KG1 (cell line): ENCODE measurements around the gene CABP5.

ENCODE experiments used
- DNase-seq: peaks from one replicate; lab custom pipeline; 2025; lab: John Stamatoyannopoulos, UW

Gene CABP5

GRCh38 chr19:48030073-48030472 is 13.8 kb downstream of the CABP5 start:
- DNase-seq, result no peak

DNA sequence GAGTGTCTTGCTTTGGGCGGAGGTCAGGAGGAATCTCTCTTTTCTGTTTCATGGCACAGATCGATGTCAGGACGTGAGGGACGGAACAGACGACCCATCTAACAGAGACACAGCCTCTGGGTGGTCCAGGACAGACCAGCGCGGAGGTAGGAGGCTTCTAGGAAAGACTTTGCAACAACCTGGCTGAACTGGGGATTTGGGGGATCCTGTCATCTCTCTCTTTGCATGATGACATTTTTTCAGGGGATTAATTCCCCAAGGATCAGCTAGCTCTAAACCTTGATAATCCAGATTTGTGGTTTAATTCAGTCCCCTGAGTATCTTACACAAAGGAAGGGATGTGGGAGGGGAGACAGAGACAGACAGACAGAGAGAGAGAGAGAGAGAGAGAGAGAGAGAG is 14.4 kb downstream of the CABP5 start:
- DNase-seq, result no peak

- no peak for DNase-seq
Observed at GRCh38 chr19:48025480-48025879, 18.4 kb downstream of the CABP5 start.

GRCh38 chr19:48023518-48023917 is 20.4 kb downstream of the CABP5 start:
- no peak for DNase-seq

- DNase-seq, result no peak
Observed at GRCh38 chr19:48023011-48023410, 20.9 kb downstream of the CABP5 start.

DNA sequence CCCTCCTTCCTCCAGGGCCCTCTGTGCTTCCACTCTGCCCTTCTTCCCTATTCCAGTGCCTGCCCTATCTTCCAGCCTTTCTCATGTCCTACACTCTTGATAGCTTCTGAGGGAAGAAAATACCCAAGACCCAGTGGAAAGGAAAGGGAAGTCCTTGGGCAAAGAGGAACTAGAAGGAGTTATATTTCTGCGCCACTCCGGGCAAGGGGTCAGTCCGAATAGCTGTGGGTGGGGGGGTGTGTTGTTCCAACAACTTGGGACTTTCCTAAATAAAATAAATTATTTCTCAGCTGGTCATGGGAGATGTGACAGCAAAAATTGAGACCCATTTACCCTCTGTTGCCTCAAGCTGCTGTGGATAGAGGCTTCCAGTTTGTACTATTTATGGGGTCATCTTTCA is 23.2 kb downstream of the CABP5 start:
- no peak for DNase-seq

- no peak for DNase-seq
Observed at GRCh38 chr19:48010932-48011758, 32.7 kb downstream of the CABP5 start.

DNA sequence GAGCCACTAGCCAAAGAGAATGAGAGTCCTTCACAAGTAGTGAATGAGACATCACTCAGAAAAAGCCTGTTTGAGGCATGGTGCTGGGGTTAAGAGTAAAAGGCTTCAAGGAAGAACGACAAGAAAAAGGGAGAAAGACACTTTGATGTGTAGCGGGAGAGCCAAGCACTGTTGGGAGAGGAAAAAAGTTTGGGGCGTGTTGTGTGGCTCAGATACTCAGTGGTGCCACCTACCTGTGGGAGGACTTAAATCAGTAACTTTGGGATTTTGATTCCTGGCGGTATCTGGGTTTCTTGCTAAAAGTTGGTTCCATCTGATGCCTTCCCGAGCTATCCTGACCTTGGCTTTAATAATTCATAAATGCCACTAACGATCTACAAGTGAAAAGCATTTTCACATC is 37.1 kb downstream of the CABP5 start:
- DNase-seq, result no peak

- DNase-seq, result no peak
Observed at GRCh38 chr19:48004236-48004635, 39.6 kb downstream of the CABP5 start.

- DNase-seq, result no peak
Observed at GRCh38 chr19:48000846-48001245, 43.0 kb downstream of the CABP5 start.

DNA sequence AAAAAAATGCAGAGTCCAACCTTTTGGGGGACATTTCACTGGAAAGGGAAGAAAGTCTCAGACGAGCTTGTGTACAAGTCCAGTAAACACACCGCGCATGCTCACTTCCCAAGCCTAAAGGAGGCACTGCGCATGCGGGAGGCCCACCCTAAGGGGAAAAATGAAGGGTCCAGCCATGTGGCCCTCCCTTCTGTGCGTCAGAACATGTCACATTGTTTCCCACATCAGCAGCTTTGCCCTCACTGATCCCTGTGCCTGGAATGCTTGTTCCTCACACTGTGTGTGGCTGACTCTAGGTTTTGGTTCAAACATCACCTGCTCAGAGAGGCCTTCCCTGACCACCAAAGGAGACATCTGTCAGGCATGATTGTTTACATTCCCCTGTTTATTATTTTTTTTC is 45.1 kb downstream of the CABP5 start:
- no peak for DNase-seq

DNA sequence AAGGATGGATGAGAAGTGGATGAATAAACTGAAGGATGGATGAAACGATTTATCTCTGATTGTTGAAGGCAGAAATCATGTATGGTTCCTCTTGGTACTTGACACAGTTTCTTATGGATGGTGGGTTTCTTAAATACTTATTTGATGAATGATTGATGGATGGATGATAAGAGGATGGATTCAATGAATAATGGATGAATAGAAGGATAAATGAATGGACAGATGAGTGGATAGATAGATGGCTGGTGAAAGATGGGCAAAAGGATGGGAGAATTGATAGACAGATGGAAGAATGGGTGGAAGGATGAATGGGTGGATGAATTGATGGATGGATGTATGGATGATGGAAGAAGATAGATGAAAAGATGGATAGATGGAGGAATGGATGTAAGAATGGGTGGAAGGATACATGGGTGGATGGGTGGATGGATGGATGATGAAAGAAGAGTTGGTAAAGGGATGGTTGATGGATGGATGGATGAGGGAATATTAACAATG is 47.6 kb downstream of the CABP5 start:
- DNase-seq, result no peak

DNA sequence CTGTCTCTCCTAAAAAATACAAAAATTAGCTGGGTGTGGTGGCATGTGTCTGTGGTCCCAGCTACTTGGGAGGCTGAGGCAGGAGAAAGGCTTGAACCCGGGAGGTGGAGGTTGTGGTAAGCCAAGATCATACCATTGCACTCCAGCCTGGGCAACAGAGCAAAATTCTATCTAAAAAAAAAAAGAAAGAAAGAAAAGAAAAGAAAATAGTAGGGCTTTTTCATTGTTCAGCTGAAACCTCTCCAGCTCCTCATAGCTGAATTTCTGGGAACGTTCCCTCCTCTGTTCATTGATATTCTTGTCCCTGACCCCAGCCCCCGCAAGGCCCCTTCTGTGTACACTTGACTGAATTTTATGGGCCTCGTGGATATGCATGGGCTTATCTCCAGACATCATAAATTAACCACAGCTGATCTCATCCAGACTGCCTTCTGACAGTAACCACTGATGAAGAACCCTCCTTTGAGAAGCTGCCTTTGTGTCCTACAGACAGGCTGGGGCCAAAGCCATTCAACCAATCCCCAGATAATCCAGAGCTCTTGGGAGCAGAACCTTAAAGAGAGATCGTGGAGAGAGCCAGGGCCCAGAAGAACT is 49.6 kb downstream of the CABP5 start, which contains the start of gene ELSPBP1:
Gene ELSPBP1 (plus strand): TSS at position 424 of the 594 bp plus-strand sequence. CDS start 14,036 bp downstream, outside the sequence.
- DNase-seq, result no peak

- no peak for DNase-seq
Observed at GRCh38 chr19:47992070-47992469, 51.8 kb downstream of the CABP5 start, which contains the start of gene BSPH1. Gene BSPH1 (minus strand): TSS chr19:47992170. CDS start chr19:47992081, 89 bp downstream.

DNA sequence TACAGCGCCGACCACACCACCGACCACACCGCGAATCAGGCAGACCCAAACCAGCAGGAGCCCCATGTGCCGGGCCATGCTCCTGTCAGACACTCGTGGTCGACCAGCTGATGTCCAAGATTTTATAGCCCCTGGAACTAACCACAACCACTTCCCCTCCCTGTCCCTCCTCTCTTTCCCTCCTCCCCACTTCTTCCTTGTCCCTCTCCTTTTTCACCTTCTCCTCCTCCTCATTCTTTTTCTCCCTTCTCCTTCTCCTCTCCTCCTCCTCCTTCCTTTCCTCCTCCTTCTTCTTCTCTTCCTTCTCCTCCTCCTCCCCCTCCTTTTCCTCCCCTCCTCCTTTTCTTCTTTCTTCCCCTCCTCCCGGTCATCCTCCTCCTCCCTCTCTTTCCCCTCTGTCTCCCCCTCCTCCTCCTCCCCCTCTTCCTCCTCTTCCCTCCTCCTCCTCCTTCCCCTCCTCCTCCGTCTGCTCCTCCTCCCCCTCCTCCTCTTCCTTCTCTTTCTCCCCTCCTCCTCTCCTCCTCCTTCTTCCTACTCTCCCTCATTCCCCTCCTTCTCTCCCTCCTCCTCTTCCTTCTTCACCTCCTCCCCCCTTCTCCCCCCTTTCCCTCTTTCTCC is 52.6 kb downstream of the CABP5 start:
- DNase-seq, result no peak
